GM18870 (cell line): ENCODE measurements around the gene CYP2B6.
"Not testable (repeated sequence)": the region's sequence is repeated elsewhere in the genome, so short reads cannot be mapped to it uniquely, and the experiment has no call there.

Experiments
- ATAC-seq: cut with Tn5 transposase; IDR thresholded peaks from one replicate; pipeline ENCODE4 v1.9.1; 2021; ENCODE audit warnings: moderate library complexity; ENCODE audit not compliant: unreplicated experiment

The CYP2B6 gene

GRCh38 chr19:41029524-41030432 is 38.7 kb downstream of the CYP2B6 start:
- no peak for ATAC-seq

DNA sequence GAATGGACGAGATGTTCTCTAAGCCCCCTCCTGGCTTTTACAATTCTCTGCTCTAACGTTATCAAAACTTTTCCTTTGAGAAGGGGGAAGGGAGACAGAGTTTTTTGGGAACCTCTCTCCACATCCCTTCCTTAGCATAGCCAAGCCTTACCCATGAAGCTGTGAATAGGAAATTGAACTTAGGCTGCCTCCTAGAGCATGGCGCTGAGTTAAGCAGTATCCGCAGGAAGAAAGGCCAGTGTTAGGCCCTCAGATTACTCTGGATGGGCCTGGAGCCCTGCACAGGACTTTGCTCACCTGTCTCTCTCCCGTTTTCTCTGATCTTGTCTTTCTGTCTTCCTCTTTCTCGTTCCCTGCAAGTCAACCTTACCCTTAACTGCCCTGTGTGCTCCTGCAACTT is 39.6 kb downstream of the CYP2B6 start:
- ATAC-seq = no peak

DNA sequence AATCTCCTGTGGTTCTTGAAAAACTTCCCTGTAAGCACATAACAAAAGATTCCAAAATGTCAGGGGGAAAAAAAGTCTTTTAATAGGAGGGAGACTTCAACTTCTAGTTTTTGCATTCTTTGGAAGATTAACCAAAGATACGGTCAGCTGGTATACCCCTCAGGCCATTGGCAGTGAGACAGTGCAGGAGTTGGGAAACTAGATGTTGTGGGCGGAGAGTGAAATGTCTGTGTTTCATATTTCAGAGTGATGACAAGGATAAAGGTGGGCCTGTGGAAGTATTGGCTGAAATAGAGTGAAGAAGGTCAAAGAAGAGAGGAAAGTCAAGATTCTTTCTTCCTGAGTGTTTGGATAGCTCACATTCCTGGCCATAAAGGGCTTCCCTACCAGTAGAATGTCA is 40.8 kb downstream of the CYP2B6 start:
- no peak for ATAC-seq

GRCh38 chr19:41033324-41033723 is 42.2 kb downstream of the CYP2B6 start:
- ATAC-seq = not testable (repeated sequence)

DNA sequence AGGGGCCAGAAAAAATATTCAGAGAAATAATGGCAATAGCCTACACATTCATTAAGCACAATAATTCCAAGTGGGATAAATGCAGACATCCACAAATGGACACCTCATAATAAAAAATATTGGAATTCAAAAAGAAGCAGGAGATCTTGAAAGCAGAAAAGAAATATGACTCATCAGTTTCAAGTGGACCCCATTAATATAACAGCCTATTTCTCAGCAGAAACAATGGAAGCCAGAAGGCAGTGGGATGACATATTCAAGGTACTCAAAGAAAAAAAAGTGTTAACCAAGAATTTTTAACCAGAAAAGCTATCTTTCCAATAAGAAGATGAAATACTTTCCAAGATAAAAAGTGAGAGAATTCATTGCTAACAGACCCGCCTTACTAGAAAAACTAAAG is 48.7 kb downstream of the CYP2B6 start:
- ATAC-seq = no peak

DNA sequence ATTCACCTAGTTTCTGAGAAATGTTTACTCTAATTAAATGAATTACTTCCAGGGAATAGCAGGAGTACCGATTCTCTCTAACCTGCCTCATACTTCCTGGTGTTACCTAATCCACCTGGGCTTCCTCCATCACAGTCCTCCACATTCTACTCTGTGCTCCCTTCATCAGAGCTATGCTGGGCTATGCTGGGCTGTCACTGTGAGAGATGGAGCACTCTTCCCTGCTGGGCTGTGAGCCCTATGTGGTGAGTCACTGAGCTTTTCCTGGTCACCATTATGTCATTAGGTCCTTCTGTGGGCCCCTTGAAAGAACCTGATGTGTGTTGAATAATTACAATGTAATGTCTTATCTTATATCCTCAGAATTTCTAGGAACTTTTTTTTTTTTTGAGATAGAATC is 54.0 kb downstream of the CYP2B6 start:
- ATAC-seq = not testable (repeated sequence)

- no peak for ATAC-seq
Measured at GRCh38 chr19:41050426-41050825, 59.3 kb downstream of the CYP2B6 start.

DNA sequence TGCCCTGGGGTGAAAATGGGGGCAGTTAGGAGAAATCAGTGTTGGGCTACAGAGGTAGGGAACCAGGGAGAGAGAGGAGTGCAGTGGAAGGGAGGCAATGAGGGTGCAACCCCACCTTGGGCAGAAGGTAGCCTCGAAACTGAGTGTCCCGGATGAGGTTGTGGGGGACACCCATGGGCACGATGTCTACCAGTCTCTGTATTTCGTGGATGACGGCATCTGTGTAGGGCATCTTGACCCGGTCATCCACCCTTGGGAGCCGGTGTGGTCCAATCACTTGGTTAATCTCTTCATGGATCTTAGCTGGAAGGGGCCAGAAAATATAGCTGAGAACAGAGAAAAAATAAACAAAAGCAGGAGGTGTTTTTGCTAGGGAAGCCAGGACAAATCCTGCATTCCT is 61.1 kb downstream of the CYP2B6 start:
- ATAC-seq = not testable (repeated sequence)

DNA sequence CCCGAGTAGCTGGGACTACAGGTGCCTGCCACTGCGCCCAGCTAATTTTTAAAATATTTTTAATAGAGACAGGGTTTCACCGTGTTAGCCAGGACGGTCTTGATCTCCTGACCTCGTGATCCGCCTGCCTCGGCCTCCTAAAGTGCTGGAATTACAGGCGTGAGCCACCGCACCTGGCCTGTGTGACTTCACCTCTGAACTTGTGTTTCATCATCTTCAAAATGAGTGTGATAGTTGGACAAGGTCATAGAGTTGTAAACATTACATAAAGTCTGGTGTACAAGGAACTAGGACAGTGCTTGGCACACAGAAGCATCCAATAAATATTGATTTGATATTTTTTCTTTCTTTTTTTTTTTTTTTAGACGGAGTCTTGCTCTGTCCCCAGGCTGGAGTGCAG is 62.2 kb downstream of the CYP2B6 start:
- ATAC-seq = not testable (repeated sequence)

DNA sequence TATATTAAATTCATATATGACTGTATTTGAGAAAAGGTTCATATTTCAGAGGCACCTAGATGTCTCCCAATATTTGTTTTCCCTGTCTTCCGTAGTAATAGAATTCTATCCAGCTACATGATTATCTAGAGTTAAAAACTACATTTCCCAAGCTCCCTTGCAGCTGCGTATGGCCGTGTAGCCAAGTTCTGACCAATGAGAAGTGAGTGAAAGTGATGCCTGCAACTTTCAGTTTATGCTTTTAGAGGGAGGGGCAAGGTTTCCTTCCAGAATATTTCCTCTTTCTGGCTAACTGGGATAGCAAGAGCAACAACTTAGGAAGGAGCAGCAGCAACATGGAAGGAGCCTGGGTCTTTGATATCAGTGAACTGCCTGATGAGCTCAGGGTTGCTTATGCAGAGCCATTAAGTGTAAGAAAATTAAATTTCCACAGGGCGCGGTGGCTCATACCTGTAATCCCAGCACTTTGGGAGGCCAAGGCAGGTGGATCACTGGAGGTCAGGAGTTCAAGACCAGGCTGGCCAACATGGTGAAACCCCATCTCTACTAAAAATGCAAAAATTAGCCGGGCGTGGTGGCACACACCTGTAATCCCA is 74.0 kb downstream of the CYP2B6 start:
- ATAC-seq = no peak
